HepG2 (cell line): Measurements from ENCODE around the gene CSNK1D. TPM values are rescaled to one million over a fixed set of nuclear protein-coding genes. Genes with fewer than 3 reads are reported as not detected.

Experiments used
- ATF1 ChIP-seq: IDR thresholded peaks from 2 replicates; pipeline ENCODE4 v1.6.1; 2016; ENCODE audit warnings: mild to moderate bottlenecking, control low read depth
- CBX1 ChIP-seq: IDR thresholded peaks from one replicate; pipeline ENCODE4 v1.6.1; 2016; ENCODE audit warnings: antibody characterized with exemption, low read depth
- EED ChIP-seq: sonication (generic); formaldehyde crosslinking; IDR thresholded peaks from 2 replicates; pipeline ENCODE4 v1.5.0; 2020; ENCODE audit warnings: mild to moderate bottlenecking, missing genetic modification reagents
- HBP1 ChIP-seq: IDR thresholded peaks from 2 replicates; pipeline ENCODE4 v1.6.1; 2016; ENCODE audit warnings: low read depth, control low read depth
- KLF13 ChIP-seq: sonication (generic); formaldehyde crosslinking; IDR thresholded peaks from 2 replicates; pipeline ENCODE4 v1.4.0; 2020; ENCODE audit warnings: mild to moderate bottlenecking, missing genetic modification reagents
- NAIF1 ChIP-seq: sonication (generic); formaldehyde crosslinking; IDR thresholded peaks from 2 replicates; pipeline ENCODE4 v1.5.0; 2020; ENCODE audit warnings: mild to moderate bottlenecking, missing genetic modification reagents, borderline replicate concordance
- PRDM4 ChIP-seq: sonication (generic); formaldehyde crosslinking; IDR thresholded peaks from 2 replicates; pipeline ENCODE4 v1.9.0; 2021; ENCODE audit warnings: missing genetic modification reagents, borderline replicate concordance
- SAFB2 ChIP-seq: sonication (generic); formaldehyde crosslinking; IDR thresholded peaks from 2 replicates; pipeline ENCODE4 v1.5.1; 2020; ENCODE audit warnings: missing genetic modification reagents, low read depth, mild to moderate bottlenecking, borderline replicate concordance
- TBX2 ChIP-seq: sonication (generic); formaldehyde crosslinking; IDR thresholded peaks from 2 replicates; pipeline ENCODE4 v1.5.0; 2020; ENCODE audit warnings: missing genetic modification reagents, mild to moderate bottlenecking, borderline replicate concordance
- TGIF2 ChIP-seq: IDR thresholded peaks from 2 replicates; pipeline ENCODE4 v1.6.1; 2016; ENCODE audit warnings: control low read depth, missing compliant biosample characterization
- ZFP91 ChIP-seq: sonication (generic); formaldehyde crosslinking; IDR thresholded peaks from 2 replicates; pipeline ENCODE4 v1.9.0; 2022; ENCODE audit warnings: missing genetic modification reagents, mild to moderate bottlenecking, borderline replicate concordance
- ZNF17 ChIP-seq: sonication (generic); formaldehyde crosslinking; IDR thresholded peaks from 2 replicates; pipeline ENCODE4 v1.5.0; 2020; ENCODE audit warnings: mild to moderate bottlenecking, missing genetic modification reagents
- ZNF292 ChIP-seq: sonication (generic); formaldehyde crosslinking; IDR thresholded peaks from 2 replicates; pipeline ENCODE4 v1.8.1; 2022; ENCODE audit warnings: mild to moderate bottlenecking, low read depth, missing genetic modification reagents, borderline replicate concordance
- ZNF609 ChIP-seq: sonication (generic); formaldehyde crosslinking; IDR thresholded peaks from 2 replicates; pipeline ENCODE4 v1.4.0; 2020; ENCODE audit warnings: mild to moderate bottlenecking, missing genetic modification reagents, borderline replicate concordance
- ZSCAN21 ChIP-seq: sonication (generic); formaldehyde crosslinking; IDR thresholded peaks from 2 replicates; pipeline ENCODE4 v1.8.0; 2022; ENCODE audit warnings: mild to moderate bottlenecking, missing genetic modification reagents, moderate library complexity, borderline replicate concordance
- ZZZ3 ChIP-seq: sonication (generic); formaldehyde crosslinking; IDR thresholded peaks from 2 replicates; pipeline ENCODE4 v1.4.0; 2020; ENCODE audit warnings: missing genetic modification reagents, mild to moderate bottlenecking, borderline replicate concordance
- polyA plus RNA-seq, 8 experiments: library from polyadenylated mRNA; depleted of rRNA in 3 of 8; stranded (reverse) in 7 of 8; unstranded in 1 of 8; fragments of >200 nt; fragmentation: Illumina TruSeq in 4 of 8; extraction: Trizol in 4 of 8; gene quantifications; 2 replicates each; pipeline versions ENCODE4 v1.2.1 to v1.2.3, GENCODE V29; 2011 to 2016; ENCODE audit warnings: low read depth in 4 of 8, missing spikeins in 1 of 8, mixed read lengths in 1 of 8; ENCODE audit not compliant: insufficient read depth in 1 of 8
- total RNA-seq, 5 experiments: library from RNA; depleted of rRNA; stranded (reverse); fragments of >200 nt; fragmentation: Illumina TruSeq; extraction: Trizol; gene quantifications; 2 replicates each; pipeline ENCODE4 v1.2.3, GENCODE V29; 2016; ENCODE audit warnings: low read depth in 1 of 5

CSNK1D gene
- total and polyA plus RNA-seq, 2 of the 13 experiments (the other 11 are each of a cell fraction or from before 2014, with no cell fraction given), result 31.5 to 128 TPM

- peak; percentile 81 for TF ChIP-seq EED (CRISPR knock-in tag)
- 0 out of 2 replicates have a peak, but pooled peaks have one; percentile 29 for TF ChIP-seq TGIF2 (CRISPR knock-in tag)
- TF ChIP-seq CBX1, result peak; percentile 53
- TF ChIP-seq ZNF17 (CRISPR knock-in tag), result 0 out of 2 replicates have a peak, but pooled peaks have one; percentile 19
- 0 out of 2 replicates have a peak, but pooled peaks have one; percentile 50 for TF ChIP-seq NAIF1 (CRISPR knock-in tag)
- peak; percentile 19; the same call in 1 of the 2 replicates for TF ChIP-seq ZSCAN21 (CRISPR knock-in tag)
- TF ChIP-seq KLF13 (CRISPR knock-in tag), result peak; percentile 45
- TF ChIP-seq ZFP91 (CRISPR knock-in tag), result peak; percentile 55; the same call in 1 of the 2 replicates
- 0 out of 2 replicates have a peak, but pooled peaks have one; percentile 61 for TF ChIP-seq ZNF292
- no peak for TF ChIP-seq ATF1 (CRISPR knock-in tag)
- peak; percentile 16; the same call in 1 of the 2 replicates for TF ChIP-seq TBX2 (CRISPR knock-in tag)
- 0 out of 2 replicates have a peak, but pooled peaks have one; percentile 15 for TF ChIP-seq HBP1
- 0 out of 2 replicates have a peak, but pooled peaks have one; percentile 49 for TF ChIP-seq SAFB2 (CRISPR knock-in tag)
- TF ChIP-seq ZNF609 (CRISPR knock-in tag), result 0 out of 2 replicates have a peak, but pooled peaks have one; percentile 34
- peak; percentile 73; the same call in 1 of the 2 replicates for TF ChIP-seq ZZZ3
- no peak for TF ChIP-seq PRDM4 (CRISPR knock-in tag)
Observed at GRCh38 chr17:82240506-82241182, 32.9 kb downstream of the CSNK1D start (continued).
